WTC11 (cell line): ENCODE measurements around the gene OSCAR. TPM values are rescaled to one million over a fixed set of nuclear protein-coding genes. Genes with fewer than 3 reads are reported as not detected.

Experiments
- ATAC-seq: fragments of 200-7000 bp; cut with Tn5 transposase; 2 replicates; pipeline ENCODE4 v1.10.0; 2021; ENCODE audit warnings: mild to moderate bottlenecking, moderate library complexity
- CTCF ChIA-PET: fragments of 300-600 bp; sonication (Branson Sonifier 250); formaldehyde crosslinking; loops from one replicate; lab custom pipeline; 2021; ENCODE audit warnings: antibody characterized with exemption; lab: Charles Lee
- POLR2A ChIA-PET: fragments of 350-600 bp; sonication (Branson Sonifier 250); formaldehyde crosslinking; loops from one replicate; lab custom pipeline; 2021; ENCODE audit warnings: antibody characterized with exemption; lab: Charles Lee
- DNase-seq: peaks from one replicate; pipeline ENCODE4 v3.0.0; 2021; ENCODE audit warnings: low spot score
- H3K27ac Mint-ChIP-seq: 2 replicates; pipeline ENCODE4 v1.8.0; 2021; ENCODE audit warnings: mixed read lengths
- H3K27me3 Mint-ChIP-seq: 2 replicates; pipeline ENCODE4 v1.8.0; 2021; ENCODE audit warnings: low read depth, mild to moderate bottlenecking, moderate library complexity, mixed read lengths
- H3K36me3 Mint-ChIP-seq: 2 replicates; pipeline ENCODE4 v1.8.0; 2021; ENCODE audit warnings: mixed read lengths
- H3K4me1 Mint-ChIP-seq: 2 replicates; pipeline ENCODE4 v1.8.0; 2022; ENCODE audit warnings: mixed read lengths
- H3K4me3 Mint-ChIP-seq: 2 replicates; pipeline ENCODE4 v1.8.0; 2021; ENCODE audit warnings: mild to moderate bottlenecking, moderate library complexity, mixed read lengths
- H3K9me3 Mint-ChIP-seq: 2 replicates; pipeline ENCODE4 v1.8.0; 2021; ENCODE audit warnings: mixed read lengths
- AR ChIP-seq: fragments of 250-450 bp; sonication (Bioruptor Pico); IDR thresholded peaks from 2 replicates; pipeline ENCODE4 v1.9.0; 2021; ENCODE audit warnings: mild to moderate bottlenecking
- ATF6 ChIP-seq: sonication (generic); formaldehyde crosslinking; IDR thresholded peaks from 2 replicates; pipeline ENCODE4 v1.8.1; 2023; ENCODE audit warnings: mild to moderate bottlenecking, missing genetic modification reagents
- ELF4 ChIP-seq: sonication (generic); formaldehyde crosslinking; IDR thresholded peaks from 2 replicates; pipeline ENCODE4 v1.8.1; 2022; ENCODE audit warnings: low read depth, mild to moderate bottlenecking, moderate library complexity, missing genetic modification reagents
- EMX1 ChIP-seq: fragments of 250-450 bp; sonication (Bioruptor Pico); IDR thresholded peaks from 2 replicates; pipeline ENCODE4 v1.8.0; 2021; ENCODE audit warnings: mild to moderate bottlenecking
- ETV6 ChIP-seq: sonication (generic); formaldehyde crosslinking; IDR thresholded peaks from 2 replicates; pipeline ENCODE4 v1.8.1; 2022; ENCODE audit warnings: mild to moderate bottlenecking, missing genetic modification reagents
- HMGXB4 ChIP-seq: sonication (generic); formaldehyde crosslinking; IDR thresholded peaks from 2 replicates; pipeline ENCODE4 v1.8.1; 2023; ENCODE audit warnings: mild to moderate bottlenecking, moderate library complexity, missing genetic modification reagents
- JAZF1 ChIP-seq: fragments of 250-450 bp; sonication (Bioruptor Pico); IDR thresholded peaks from 2 replicates; pipeline ENCODE4 v1.9.0; 2021; ENCODE audit warnings: moderate library complexity, mild to moderate bottlenecking, inconsistent platforms
- MLX ChIP-seq: sonication (generic); formaldehyde crosslinking; IDR thresholded peaks from 2 replicates; pipeline ENCODE4 v1.8.1; 2023; ENCODE audit warnings: mild to moderate bottlenecking, missing genetic modification reagents, moderate library complexity
- NFATC4 ChIP-seq: fragments of 250-450 bp; sonication (Bioruptor Pico); IDR thresholded peaks from 2 replicates; pipeline ENCODE4 v1.9.0; 2021; ENCODE audit warnings: mild to moderate bottlenecking
- NFE2L1 ChIP-seq: sonication (generic); formaldehyde crosslinking; IDR thresholded peaks from 2 replicates; pipeline ENCODE4 v1.8.1; 2023; ENCODE audit warnings: missing genetic modification reagents
- NFYB ChIP-seq: sonication (generic); formaldehyde crosslinking; conservative IDR thresholded peaks from 2 replicates; pipeline ENCODE4 v1.8.0; 2022; ENCODE audit warnings: low read depth, missing genetic modification reagents
- PRDM15 ChIP-seq: sonication (generic); formaldehyde crosslinking; IDR thresholded peaks from 2 replicates; pipeline ENCODE4 v1.8.0; 2022; ENCODE audit warnings: missing genetic modification reagents
- PREB ChIP-seq: sonication (generic); formaldehyde crosslinking; IDR thresholded peaks from 2 replicates; pipeline ENCODE4 v1.8.1; 2022; ENCODE audit warnings: mild to moderate bottlenecking, missing genetic modification reagents, moderate library complexity, borderline replicate concordance
- PRRX2 ChIP-seq: fragments of 250-450 bp; sonication (Bioruptor Pico); IDR thresholded peaks from 2 replicates; pipeline ENCODE4 v1.8.0; 2021; ENCODE audit warnings: mild to moderate bottlenecking
- SMAD3 ChIP-seq: sonication (generic); formaldehyde crosslinking; IDR thresholded peaks from 2 replicates; pipeline ENCODE4 v1.8.0; 2022; ENCODE audit warnings: missing genetic modification reagents, mild to moderate bottlenecking, borderline replicate concordance
- TP53 ChIP-seq: sonication (generic); formaldehyde crosslinking; IDR thresholded peaks from 2 replicates; pipeline ENCODE4 v1.8.1; 2023; ENCODE audit warnings: mild to moderate bottlenecking, missing genetic modification reagents
- ZBTB43 ChIP-seq: sonication (generic); formaldehyde crosslinking; IDR thresholded peaks from 2 replicates; pipeline ENCODE4 v1.8.1; 2023; ENCODE audit warnings: mild to moderate bottlenecking, missing genetic modification reagents
- ZNF121 ChIP-seq: sonication (generic); formaldehyde crosslinking; IDR thresholded peaks from 2 replicates; pipeline ENCODE4 v1.8.0; 2023; ENCODE audit warnings: missing genetic modification reagents
- ZNF219 ChIP-seq: sonication (generic); formaldehyde crosslinking; IDR thresholded peaks from 2 replicates; pipeline ENCODE4 v1.8.0; 2023; ENCODE audit warnings: missing genetic modification reagents, mild to moderate bottlenecking, borderline replicate concordance
- ZNF281 ChIP-seq: sonication (generic); formaldehyde crosslinking; IDR thresholded peaks from 2 replicates; pipeline ENCODE4 v1.8.0; 2023; ENCODE audit warnings: mild to moderate bottlenecking, missing genetic modification reagents
- total RNA-seq: library from RNA; stranded (reverse); gene quantifications from 3 replicates; pipeline ENCODE4 v1.2.3, GENCODE V29; 2021

The OSCAR gene
- total RNA-seq, 1 experiment from 2014 or later = 2.3 TPM

- ChIA-PET CTCF (interaction anchor here (1.0 to 2.0 kb wide), 5 partner anchors 32 to 254 kb away, joined by 3 to 6 read pairs (median 5); no protein-coding TSS in a partner anchor), POLR2A (no interaction called here)
- Mint-ChIP-seq H3K4me1 (peaks cover 3% of the 10 kb centered on the region; the same call in 1 of the 2 replicates), H3K36me3 (no peaks in the 10 kb centered on the region), H3K27me3 (no peaks in the 10 kb centered on the region; the same call in 1 of the 2 replicates), H3K9me3 (no peaks in the 10 kb centered on the region; the same call in 1 of the 2 replicates), H3K4me3 (no peak within 1 kb of the TSS), H3K27ac (no peak within 1 kb of the TSS)
- TF ChIP-seq EMX1 (no peak), PRRX2 (CRISPR knock-in tag) (no peak), HMGXB4 (CRISPR knock-in tag) (no peak), NFYB (CRISPR knock-in tag) (no peak), ZNF219 (CRISPR knock-in tag) (no peak), PRDM15 (no peak), ATF6 (CRISPR knock-in tag) (no peak), PREB (CRISPR knock-in tag) (no peak), ZNF281 (CRISPR knock-in tag) (no peak), NFE2L1 (CRISPR knock-in tag) (no peak), SMAD3 (CRISPR knock-in tag) (no peak), MLX (CRISPR knock-in tag) (no peak), TP53 (no peak), NFATC4 (CRISPR knock-in tag) (no peak), AR (CRISPR knock-in tag) (no peak), ETV6 (no peak), JAZF1 (CRISPR knock-in tag) (no peak), ELF4 (CRISPR knock-in tag) (no peak), ZBTB43 (no peak), ZNF121 (CRISPR knock-in tag) (no peak)
- DNase-seq (no peak), ATAC-seq (peak; percentile 30; the same call in 1 of the 2 replicates)
Observed at GRCh38 chr19:54063350-54064116, 37.1 kb downstream of the OSCAR start, which contains the start of gene VSTM1. Gene VSTM1 (minus strand): TSS chr19:54063897. CDS start chr19:54063777, 120 bp downstream.
